Mesothelial cell of epicardium (in vitro differentiated cells): ENCODE data around the gene DIPK1C. TPM values are rescaled to one million over a fixed set of nuclear protein-coding genes. Genes with fewer than 3 reads are reported as not detected.

Experiments
- DNase-seq, 2 experiments: peaks; one replicate each; pipeline ENCODE4 v3.0.0; 2021; ENCODE audit warnings: low spot score in 2 of 2; ENCODE audit not compliant: unreplicated experiment in 2 of 2
- H3K27ac Mint-ChIP-seq: 2 replicates; pipeline ENCODE4 v1.8.0; 2021; ENCODE audit warnings: mixed read lengths
- H3K27me3 Mint-ChIP-seq: 2 replicates; pipeline ENCODE4 v1.8.0; 2021; ENCODE audit warnings: low read depth, mixed read lengths
- H3K36me3 Mint-ChIP-seq: 2 replicates; pipeline ENCODE4 v1.8.0; 2021; ENCODE audit warnings: mixed read lengths
- H3K4me1 Mint-ChIP-seq: 2 replicates; pipeline ENCODE4 v1.8.0; 2021; ENCODE audit warnings: mixed read lengths
- H3K4me3 Mint-ChIP-seq: 2 replicates; pipeline ENCODE4 v1.8.0; 2021; ENCODE audit warnings: mild to moderate bottlenecking, moderate library complexity, mixed read lengths
- H3K9me3 Mint-ChIP-seq: 2 replicates; pipeline ENCODE4 v1.8.0; 2021; ENCODE audit warnings: mixed read lengths
- CTCF ChIP-seq: fragments of 200-600 bp; sonication (generic); IDR thresholded peaks from one replicate; pipeline ENCODE4 v1.5.0; 2021; ENCODE audit warnings: antibody characterized with exemption; ENCODE audit not compliant: unreplicated experiment
- total RNA-seq: library from RNA; stranded (reverse); gene quantifications from 3 replicates; pipeline ENCODE4 v1.2.1, GENCODE V29; 2021

Gene DIPK1C
- total RNA-seq, 1 donor from 2014 or later = not detected

GRCh38 chr18:74451148-74451547 lies 6.0 kb downstream of the DIPK1C start:
- Mint-ChIP-seq H3K4me1 (no peaks in the 10 kb centered on the region), H3K9me3 (no peaks in the 10 kb centered on the region), H3K27ac (no peak overlapping the region), H3K27me3 (peaks cover 54% of the 10 kb centered on the region), H3K4me3 (no peak overlapping the region), H3K36me3 (no peaks in the 10 kb centered on the region)
- TF ChIP-seq CTCF = no peak
- peak in 1 of 2 experiments; percentile 17 for DNase-seq

GRCh38 chr18:74450626-74451025 lies 6.5 kb downstream of the DIPK1C start:
- peak in 1 of 2 experiments; percentile 29 for DNase-seq
- no peak for TF ChIP-seq CTCF
- Mint-ChIP-seq H3K9me3 (no peaks in the 10 kb centered on the region), H3K27ac (no peak overlapping the region), H3K27me3 (peaks cover 53% of the 10 kb centered on the region), H3K4me3 (no peak overlapping the region), H3K36me3 (no peaks in the 10 kb centered on the region), H3K4me1 (no peaks in the 10 kb centered on the region)

GRCh38 chr18:74447404-74448152 lies 9.5 kb downstream of the DIPK1C start:
- Mint-ChIP-seq H3K9me3 (no peaks in the 10 kb centered on the region), H3K4me3 (no peak overlapping the region), H3K27ac (no peak overlapping the region), H3K36me3 (no peaks in the 10 kb centered on the region), H3K27me3 (peaks cover 48% of the 10 kb centered on the region), H3K4me1 (peaks cover 7% of the 10 kb centered on the region)
- TF ChIP-seq CTCF = no peak
- no peak for DNase-seq

GRCh38 chr18:74446631-74447403 lies 10.3 kb downstream of the DIPK1C start:
- no peak overlapping the region for H3K27ac Mint-ChIP-seq
- no peak overlapping the region for H3K4me3 Mint-ChIP-seq
- H3K36me3 Mint-ChIP-seq = no peaks in the 10 kb centered on the region
- DNase-seq = no peak
- peaks cover 7% of the 10 kb centered on the region for H3K4me1 Mint-ChIP-seq
- no peaks in the 10 kb centered on the region for H3K9me3 Mint-ChIP-seq
- H3K27me3 Mint-ChIP-seq = peaks cover 43% of the 10 kb centered on the region
- TF ChIP-seq CTCF = no peak

- no peak overlapping the region for H3K27ac Mint-ChIP-seq
- no peak for TF ChIP-seq CTCF
- H3K36me3 Mint-ChIP-seq = no peaks in the 10 kb centered on the region
- peaks cover 7% of the 10 kb centered on the region for H3K4me1 Mint-ChIP-seq
- DNase-seq = peak in 1 of 2 experiments; percentile 36
- no peaks in the 10 kb centered on the region for H3K9me3 Mint-ChIP-seq
- no peak overlapping the region for H3K4me3 Mint-ChIP-seq
- H3K27me3 Mint-ChIP-seq = peaks cover 37% of the 10 kb centered on the region
These were observed 10.9 kb downstream of the DIPK1C start for GRCh38 chr18:74446178-74446577.
